Endodermal cell (in vitro differentiated cells): ENCODE measurements around the gene DAB1. TPM values are rescaled to one million over a fixed set of nuclear protein-coding genes. Genes with fewer than 3 reads are reported as not detected.

ENCODE experiments used
- DNase-seq: peaks from one replicate; pipeline ENCODE4 v3.0.0-alpha.2; 2017
- H3K27ac ChIP-seq: 2 replicates; pipeline ENCODE4 v1.5.1; 2013; ENCODE audit warnings: mild to moderate bottlenecking, low read depth, low read length, moderate library complexity
- H3K27me3 ChIP-seq: 2 replicates; pipeline ENCODE4 v1.6.1; 2013; ENCODE audit warnings: mild to moderate bottlenecking, low read length, moderate library complexity; ENCODE audit not compliant: insufficient read depth, control insufficient read depth, poor library complexity, severe bottlenecking
- H3K36me3 ChIP-seq: 2 replicates; pipeline ENCODE4 v1.7.0; 2013; ENCODE audit warnings: mild to moderate bottlenecking, low read length, moderate library complexity; ENCODE audit not compliant: control insufficient read depth, insufficient read depth
- H3K4me1 ChIP-seq: one replicate; pipeline ENCODE4 v1.7.0; 2013; ENCODE audit warnings: low read length; ENCODE audit not compliant: control insufficient read depth, insufficient read depth
- H3K4me3 ChIP-seq: 2 replicates; pipeline ENCODE4 v1.5.1; 2013; ENCODE audit warnings: mild to moderate bottlenecking, low read length, moderate library complexity
- H3K9ac ChIP-seq: 2 replicates; pipeline ENCODE4 v1.6.1; 2013; ENCODE audit warnings: mild to moderate bottlenecking, low read length, moderate library complexity; ENCODE audit not compliant: poor library complexity, severe bottlenecking; ENCODE audit errors: extremely low read depth
- H3K9me3 ChIP-seq: 2 replicates; pipeline ENCODE4 v1.6.1; 2013; ENCODE audit warnings: mild to moderate bottlenecking, low read length, moderate library complexity; ENCODE audit not compliant: control insufficient read depth
- H3K27ac Mint-ChIP-seq: 2 replicates; pipeline ENCODE4 v1.8.0; 2020; ENCODE audit warnings: mixed read lengths
- H3K27me3 Mint-ChIP-seq: 2 replicates; pipeline ENCODE4 v1.8.0; 2021; ENCODE audit warnings: mild to moderate bottlenecking, mixed read lengths; ENCODE audit not compliant: insufficient read depth
- H3K36me3 Mint-ChIP-seq: 2 replicates; pipeline ENCODE4 v1.8.0; 2020; ENCODE audit warnings: low read depth, mixed read lengths
- H3K4me1 Mint-ChIP-seq: 2 replicates; pipeline ENCODE4 v1.8.0; 2020; ENCODE audit warnings: mixed read lengths
- H3K4me3 Mint-ChIP-seq: 2 replicates; pipeline ENCODE4 v1.8.0; 2020; ENCODE audit warnings: mild to moderate bottlenecking, moderate library complexity, mixed read lengths
- H3K9me3 Mint-ChIP-seq: 2 replicates; pipeline ENCODE4 v1.8.0; 2020; ENCODE audit warnings: mild to moderate bottlenecking, mixed read lengths
- CTCF ChIP-seq: fragments of 200-600 bp; sonication (generic); conservative IDR thresholded peaks from 2 replicates; pipeline ENCODE4 v1.5.0; 2021; ENCODE audit warnings: antibody characterized with exemption, mild to moderate bottlenecking
- WGBS, 2 experiments: methylation state at CpG; one replicate each; pipeline versions ENCODE4 v1.1.5 to v1.1.7; 2013; ENCODE audit warnings: missing lambda C conversion rate in 2 of 2, mixed read lengths in 1 of 2; ENCODE audit not compliant: insufficient coverage in 1 of 2, insufficient read length in 1 of 2; 5-methylcytosine and 5-hydroxymethylcytosine counted together
- total RNA-seq, 2 donors: library from RNA; stranded (reverse); fragmentation: NEBNext Ultra II Directional in 1 of 2; extraction: Animal tissue kit (Norgen Biotek cat#: 25700) in 1 of 2; gene quantifications; 2 replicates in 1 of 2; 3 replicates in 1 of 2; pipeline ENCODE4 v1.2.1, GENCODE V29; 2021

DAB1 gene
- total RNA-seq, 2 donors from 2014 or later: 32.0 to 36.2 TPM

GRCh38 chr1:57424231-57425027, 569 bp upstream of the DAB1 start:
- 2 to 3% methylated on average over 18 to 54 of the region's 63 CpGs for WGBS, 2 experiments
- Histone ChIP-seq H3K4me3 (peak overlapping the region; percentile 84), H3K9ac (no peak overlapping the region), H3K27me3 (peaks cover 5% of the 10 kb centered on the region), H3K27ac (no peak overlapping the region), H3K4me1 (peaks cover 11% of the 10 kb centered on the region), H3K36me3 (no peaks in the 10 kb centered on the region), H3K9me3 (no peaks in the 10 kb centered on the region)
- Mint-ChIP-seq H3K27ac (peak overlapping the region; percentile 84), H3K9me3 (no peaks in the 10 kb centered on the region), H3K4me1 (peaks cover 33% of the 10 kb centered on the region), H3K4me3 (peak overlapping the region; percentile 88), H3K27me3 (no peaks in the 10 kb centered on the region), H3K36me3 (no peaks in the 10 kb centered on the region)
- peak; percentile 97 for TF ChIP-seq CTCF
- DNase-seq: peak; percentile 95

- Histone ChIP-seq H3K27me3 (peaks cover 5% of the 10 kb centered on the region), H3K4me3 (peak overlapping the region; percentile 91), H3K27ac (peak overlapping the region; percentile 52), H3K36me3 (no peaks in the 10 kb centered on the region), H3K9ac (peak overlapping the region; percentile 59), H3K9me3 (no peaks in the 10 kb centered on the region), H3K4me1 (peaks cover 11% of the 10 kb centered on the region)
- H3K9me3 Mint-ChIP-seq: no peaks in the 10 kb centered on the region
- H3K4me3 Mint-ChIP-seq: peak overlapping the region; percentile 88
- no peaks in the 10 kb centered on the region for H3K36me3 Mint-ChIP-seq
- H3K4me1 Mint-ChIP-seq: peaks cover 36% of the 10 kb centered on the region
- WGBS, 2 experiments: 0 to 6% methylated on average over 7 to 36 of the region's 36 CpGs
- peak; percentile 83 for DNase-seq
- TF ChIP-seq CTCF: no peak
- H3K27me3 Mint-ChIP-seq: no peaks in the 10 kb centered on the region
- peak overlapping the region; percentile 87 for H3K27ac Mint-ChIP-seq
Measured at GRCh38 chr1:57423135-57423655, 665 bp downstream of the DAB1 start.

- WGBS, 2 experiments: 0% methylated on average over 10 to 66 of the region's 66 CpGs
- no peaks in the 10 kb centered on the region for H3K9me3 Mint-ChIP-seq
- H3K4me1 Mint-ChIP-seq: peaks cover 36% of the 10 kb centered on the region
- H3K4me3 Mint-ChIP-seq: peak overlapping the region; percentile 88
- H3K9me3 ChIP-seq: no peaks in the 10 kb centered on the region
- peak; percentile 47 for TF ChIP-seq CTCF
- peak overlapping the region; percentile 59 for H3K9ac ChIP-seq
- H3K27me3 ChIP-seq: peaks cover 5% of the 10 kb centered on the region
- DNase-seq: peak; percentile 87
- peaks cover 11% of the 10 kb centered on the region for H3K4me1 ChIP-seq
- H3K36me3 ChIP-seq: no peaks in the 10 kb centered on the region
- peak overlapping the region; percentile 52 for H3K27ac ChIP-seq
- H3K36me3 Mint-ChIP-seq: no peaks in the 10 kb centered on the region
- peak overlapping the region; percentile 87 for H3K27ac Mint-ChIP-seq
- no peaks in the 10 kb centered on the region for H3K27me3 Mint-ChIP-seq
- peak overlapping the region; percentile 91 for H3K4me3 ChIP-seq
Measured at GRCh38 chr1:57422271-57423134, 1.4 kb downstream of the DAB1 start.
